Activated CD8-positive, alpha-beta memory T cell treated with anti-CD3 and anti-CD28 coated beads for 24 hours (primary cell): ENCODE data around the gene CBARP.

Experiments
- DNase-seq: peaks from one replicate; pipeline ENCODE4 v3.0.0-alpha.2; 2020

Gene CBARP

DNA sequence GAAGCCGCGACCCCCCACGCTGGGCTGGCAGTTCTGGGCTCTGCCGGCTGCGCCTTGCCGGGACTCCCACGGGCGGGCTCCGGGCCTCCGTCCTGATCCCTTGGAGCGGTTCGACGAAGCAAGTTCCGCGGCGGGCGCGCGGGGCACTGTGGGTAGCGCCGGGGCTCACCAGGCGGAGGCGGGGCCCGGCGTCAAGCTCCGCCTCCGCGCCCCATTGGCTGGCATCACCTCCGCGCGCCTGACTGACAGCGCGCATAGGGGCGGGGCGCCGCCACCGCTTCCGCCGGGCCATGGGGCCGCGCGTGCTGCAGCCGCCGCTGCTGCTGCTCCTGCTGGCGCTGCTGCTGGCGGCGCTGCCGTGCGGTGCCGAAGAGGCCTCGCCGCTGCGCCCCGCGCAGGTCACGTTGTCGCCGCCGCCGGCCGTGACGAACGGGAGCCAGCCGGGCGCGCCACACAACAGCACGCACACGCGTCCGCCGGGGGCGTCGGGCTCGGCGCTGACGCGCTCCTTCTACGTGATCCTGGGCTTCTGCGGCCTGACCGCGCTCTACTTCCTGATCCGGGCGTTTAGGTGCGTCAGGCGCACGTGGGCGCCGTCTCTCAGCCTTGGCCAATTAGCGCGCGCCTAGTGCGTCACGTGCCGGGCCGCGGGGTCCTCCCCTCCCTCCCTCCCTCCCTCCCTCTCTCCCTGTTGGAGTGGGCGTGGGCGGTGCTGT is 37.6 kb upstream of the CBARP start, which contains the start of gene FAM174C:
Gene FAM174C (plus strand): TSS at position 271 of the 716 bp plus-strand sequence. CDS start 20 bp downstream, at position 291.
- peak; percentile 96 for DNase-seq

DNA sequence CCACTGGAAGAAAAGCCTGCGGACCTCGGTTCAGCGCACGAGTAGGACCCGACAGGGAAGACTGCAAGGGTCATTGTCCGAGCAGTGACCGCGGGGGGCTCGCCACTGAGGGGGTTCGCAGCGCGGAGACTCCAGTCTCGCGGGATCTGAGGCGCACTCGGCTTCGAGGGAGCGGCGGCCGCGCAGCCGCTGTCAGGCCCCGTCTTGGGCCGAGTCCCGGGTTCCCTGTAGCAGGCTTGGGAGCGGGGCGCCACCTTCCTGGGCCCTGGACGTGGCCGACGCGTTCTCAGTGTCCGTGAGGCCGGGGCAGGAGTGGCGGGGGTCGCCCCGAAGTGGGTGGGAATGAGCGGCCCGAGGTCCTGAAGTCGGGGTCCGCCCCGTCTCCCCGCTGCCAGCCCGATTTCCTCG is 37.1 kb upstream of the CBARP start:
- DNase-seq, result peak; percentile 72

GRCh38 chr19:1274081-1274851 is 36.5 kb upstream of the CBARP start:
- peak; percentile 70 for DNase-seq

DNA sequence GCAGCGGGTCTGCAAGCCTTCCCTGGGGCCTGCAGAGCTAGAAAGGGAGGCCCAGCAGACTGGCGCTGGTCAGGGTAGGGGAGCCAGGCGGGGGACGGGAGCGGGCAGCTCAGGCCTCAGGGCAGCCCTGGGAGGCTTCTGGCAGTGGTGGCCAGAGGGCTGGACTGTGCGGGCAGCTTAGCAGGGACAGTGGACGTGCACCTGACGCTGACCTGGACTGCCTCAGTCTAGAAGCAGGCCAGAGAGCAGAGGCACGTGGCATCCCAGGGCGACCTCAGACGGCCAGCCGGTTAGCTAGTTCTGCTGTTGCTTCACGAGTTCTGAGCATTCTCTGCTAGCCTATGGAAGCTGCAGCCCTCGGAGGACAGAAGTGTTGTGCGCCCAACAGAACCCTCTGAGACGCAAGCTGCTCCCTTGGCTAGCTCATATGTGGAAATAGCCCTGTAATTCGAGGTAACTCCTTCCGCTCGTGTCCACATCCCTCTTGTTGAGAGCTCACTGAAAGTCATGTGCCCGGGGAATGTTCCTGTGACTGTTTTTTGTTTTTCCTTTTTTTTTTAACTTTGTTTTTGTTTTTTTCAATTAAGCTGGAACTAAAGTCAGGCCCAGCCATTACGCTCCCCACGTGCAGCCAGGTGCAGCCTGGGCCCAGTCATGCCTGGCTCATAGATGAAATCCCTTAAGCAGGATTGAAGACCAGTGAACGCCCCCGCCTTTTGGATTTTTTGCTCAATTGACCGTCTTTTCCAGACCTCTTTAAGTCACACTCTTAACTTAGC is 35.6 kb upstream of the CBARP start:
- DNase-seq, result no peak

- DNase-seq, result no peak
These were observed 34.8 kb upstream of the CBARP start for GRCh38 chr19:1272423-1273262.

DNA sequence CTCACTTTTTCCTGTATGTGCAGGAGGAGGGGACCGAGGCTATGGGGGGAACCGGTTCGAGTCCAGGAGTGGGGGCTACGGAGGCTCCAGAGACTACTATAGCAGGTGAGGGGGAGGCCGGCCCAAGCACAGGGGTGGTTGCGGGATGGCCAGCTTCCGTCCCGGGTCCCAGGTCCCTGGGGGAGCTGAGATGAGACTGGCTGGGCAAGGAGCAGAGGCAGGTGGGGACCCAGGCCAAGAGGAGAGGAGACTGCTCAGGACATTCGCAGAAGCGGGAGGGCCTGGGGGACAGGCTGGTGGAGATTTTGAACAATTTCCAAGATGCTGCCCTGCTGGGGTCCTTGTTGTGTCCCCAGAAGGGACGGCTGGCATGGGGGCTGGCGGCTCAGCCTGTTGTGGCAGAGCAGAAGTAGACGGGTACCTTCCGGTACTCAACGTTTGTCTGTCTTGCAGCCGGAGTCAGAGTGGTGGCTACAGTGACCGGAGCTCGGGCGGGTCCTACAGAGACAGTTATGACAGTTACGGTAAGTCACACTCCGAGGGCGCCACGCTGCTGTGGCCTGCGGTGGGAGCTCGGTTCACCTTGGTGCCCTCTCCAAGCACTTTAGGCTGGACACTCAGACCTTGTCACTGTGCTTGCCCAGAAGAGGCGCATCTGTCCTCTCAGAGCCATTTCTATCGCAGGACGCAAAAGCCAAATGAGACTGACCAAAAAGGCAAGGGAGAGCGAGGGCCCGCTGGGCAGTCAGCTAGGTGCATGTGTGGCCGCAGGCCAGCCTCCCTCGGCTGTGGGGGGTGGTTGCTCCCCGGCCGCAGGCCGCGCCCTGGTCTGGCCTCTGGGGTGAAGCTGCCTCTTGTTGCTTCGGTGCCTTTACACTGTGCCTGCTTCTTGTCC is 34.0 kb upstream of the CBARP start:
- DNase-seq, result no peak

DNA sequence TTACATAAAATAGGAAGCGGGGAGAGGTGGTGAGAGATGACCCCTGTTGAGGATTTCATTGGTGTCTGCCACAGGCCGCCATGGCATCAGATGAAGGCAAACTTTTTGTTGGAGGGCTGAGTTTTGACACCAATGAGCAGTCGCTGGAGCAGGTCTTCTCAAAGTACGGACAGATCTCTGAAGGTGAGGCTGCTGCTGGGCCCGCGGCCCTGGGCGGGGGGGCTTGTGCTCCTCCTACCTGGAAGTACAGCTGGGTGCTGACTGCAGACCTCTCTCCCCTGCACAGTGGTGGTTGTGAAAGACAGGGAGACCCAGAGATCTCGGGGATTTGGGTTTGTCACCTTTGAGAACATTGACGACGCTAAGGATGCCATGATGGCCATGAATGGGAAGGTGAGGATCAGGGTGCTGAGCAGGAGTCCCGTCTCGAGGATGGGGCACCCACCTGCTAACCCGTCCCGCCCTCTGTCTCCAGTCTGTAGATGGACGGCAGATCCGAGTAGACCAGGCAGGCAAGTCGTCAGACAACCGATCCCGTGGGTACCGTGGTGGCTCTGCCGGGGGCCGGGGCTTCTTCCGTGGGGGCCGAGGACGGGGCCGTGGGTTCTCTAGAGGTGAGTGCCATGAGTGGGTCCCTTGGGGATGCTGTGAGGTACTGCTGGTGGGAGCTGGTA is 33.2 kb upstream of the CBARP start:
- no peak for DNase-seq

- no peak for DNase-seq
These were observed 32.5 kb upstream of the CBARP start for GRCh38 chr19:1270213-1270853.

DNA sequence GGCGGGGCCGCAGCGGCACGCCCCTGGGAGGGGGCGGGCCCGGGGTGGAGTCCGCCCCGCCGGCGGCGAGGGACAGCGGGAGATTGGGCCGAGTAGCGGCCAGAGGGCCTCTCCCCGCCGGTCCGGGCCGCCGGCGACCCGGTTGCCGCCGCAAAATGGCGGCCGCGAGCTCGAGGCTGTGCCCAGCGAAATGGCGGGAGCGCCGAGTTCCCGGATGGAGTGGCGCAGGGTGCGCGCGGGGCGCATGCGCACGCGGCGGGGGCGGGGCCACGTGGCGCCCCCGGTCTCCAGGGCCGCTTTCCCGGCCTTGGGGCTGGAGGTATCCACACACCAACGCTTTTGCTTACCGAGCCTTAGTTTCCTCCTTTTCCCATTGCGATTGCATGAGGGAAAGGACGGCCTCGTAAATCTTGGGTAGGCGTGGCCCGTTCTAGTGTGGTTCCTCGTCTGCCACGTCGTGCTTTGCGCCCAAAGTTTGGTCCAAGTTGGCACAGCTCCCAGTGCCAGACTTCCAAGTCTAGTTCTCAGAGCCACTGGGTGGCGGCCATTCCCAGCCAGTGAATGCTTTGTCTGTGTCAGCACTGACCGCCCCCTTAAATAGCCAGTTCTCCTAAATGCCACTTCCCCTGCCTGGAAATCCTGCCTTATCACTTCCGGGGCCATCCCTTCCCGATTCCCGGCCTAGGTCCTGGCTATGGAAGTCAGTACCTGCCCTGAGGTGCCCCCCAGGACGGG is 31.8 kb upstream of the CBARP start:
- DNase-seq, result peak; percentile 95

DNA sequence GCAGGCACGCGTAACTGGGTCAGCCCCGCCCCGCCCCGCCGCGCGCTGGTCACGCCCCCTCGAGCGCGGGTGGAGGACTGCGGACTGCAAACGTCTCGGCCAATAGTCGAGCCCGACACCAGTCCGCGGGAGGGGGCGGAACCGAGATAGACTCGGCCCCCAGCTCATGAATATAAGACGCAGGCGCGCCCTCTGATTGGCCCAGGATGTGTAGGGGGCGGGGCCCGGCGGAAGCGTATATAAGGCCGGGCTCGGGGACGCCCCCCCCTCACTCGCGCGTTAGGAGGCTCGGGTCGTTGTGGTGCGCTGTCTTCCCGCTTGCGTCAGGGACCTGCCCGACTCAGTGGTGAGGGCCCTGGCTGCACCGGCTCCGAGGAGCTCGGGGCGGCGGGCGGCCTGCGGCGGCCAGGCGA is 31.3 kb upstream of the CBARP start, which contains the start of gene CIRBP:
Gene CIRBP (plus strand): TSS at position 268 of the 413 bp plus-strand sequence. CDS start 1,602 bp downstream, outside the sequence.
- peak; percentile 99 for DNase-seq

DNA sequence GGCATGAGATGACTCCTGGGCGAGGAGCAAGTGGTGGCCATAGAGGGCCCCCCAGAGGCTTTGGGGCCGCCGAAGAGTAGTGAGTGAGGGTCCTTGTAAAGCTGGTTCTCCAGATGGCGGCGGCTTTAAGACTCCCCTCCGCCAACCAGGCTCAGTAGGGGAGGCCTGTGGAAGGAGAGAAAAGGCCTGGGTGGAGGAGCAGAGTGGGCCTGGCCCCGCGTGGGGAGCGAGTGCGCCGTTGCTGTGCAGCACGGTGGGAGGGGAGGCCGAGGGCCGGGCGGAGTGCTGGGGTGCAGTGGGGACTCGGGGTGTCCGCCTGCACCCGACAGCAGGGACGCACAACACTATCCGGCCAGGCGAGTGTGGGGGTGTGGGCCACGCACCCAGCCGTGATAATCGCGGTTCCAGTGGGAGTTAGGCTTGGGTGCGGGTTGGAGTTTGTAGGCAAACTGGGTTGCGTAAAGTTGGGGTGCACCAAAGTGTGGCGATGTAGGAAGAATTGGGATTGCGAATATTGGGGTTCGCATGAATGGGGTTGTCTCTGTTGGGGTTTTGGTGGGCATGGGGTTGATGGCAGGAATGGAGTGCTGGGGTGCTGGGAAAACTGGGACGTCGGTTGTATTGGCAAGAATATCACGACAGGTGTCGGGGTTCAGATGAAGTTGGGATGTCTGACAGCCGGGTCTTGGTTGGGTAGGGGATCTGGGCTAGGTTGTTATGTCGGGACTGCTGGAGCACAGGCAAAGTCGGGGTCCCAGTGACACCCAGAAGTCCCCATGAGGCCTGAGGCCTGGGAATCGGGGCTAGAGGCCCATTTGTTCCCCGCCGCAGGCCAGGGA is 30.6 kb upstream of the CBARP start:
- DNase-seq, result no peak

DNA sequence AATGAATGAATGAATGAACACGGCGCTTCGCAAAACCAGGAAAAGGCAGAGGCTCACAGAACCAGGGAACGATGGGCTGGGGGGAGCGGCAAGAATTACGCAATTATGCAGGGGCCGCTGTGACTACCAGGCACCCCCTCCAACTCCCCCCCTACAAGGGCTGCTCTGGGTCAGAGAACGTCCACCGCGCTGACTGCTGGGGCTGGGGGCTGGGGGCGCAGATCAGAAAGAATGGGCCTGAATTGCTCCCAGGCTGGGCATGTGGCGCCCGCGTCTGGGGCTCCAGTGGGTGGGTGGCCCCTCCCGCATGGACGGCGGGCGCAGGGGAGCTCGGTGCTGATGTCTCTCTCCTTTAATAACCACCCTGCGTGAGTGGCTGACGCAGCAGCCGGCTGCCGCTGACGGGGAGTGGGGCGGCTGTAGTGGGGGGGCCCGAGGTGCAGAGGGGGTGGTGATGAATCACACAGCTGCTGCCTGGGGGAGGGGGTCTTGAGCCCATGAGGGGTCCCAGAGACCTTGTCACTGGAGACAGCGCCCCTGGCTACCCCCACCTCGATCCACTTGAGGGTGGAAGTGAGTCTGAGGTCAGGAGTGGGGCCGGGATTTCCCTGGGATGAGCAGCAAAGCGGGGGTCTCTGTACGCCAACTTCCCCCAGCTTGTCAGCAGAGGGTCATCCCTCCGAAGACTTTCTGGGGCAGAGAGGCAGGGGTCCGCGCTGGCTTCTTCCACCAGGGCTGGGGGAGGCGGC is 29.8 kb upstream of the CBARP start:
- no peak for DNase-seq

DNA sequence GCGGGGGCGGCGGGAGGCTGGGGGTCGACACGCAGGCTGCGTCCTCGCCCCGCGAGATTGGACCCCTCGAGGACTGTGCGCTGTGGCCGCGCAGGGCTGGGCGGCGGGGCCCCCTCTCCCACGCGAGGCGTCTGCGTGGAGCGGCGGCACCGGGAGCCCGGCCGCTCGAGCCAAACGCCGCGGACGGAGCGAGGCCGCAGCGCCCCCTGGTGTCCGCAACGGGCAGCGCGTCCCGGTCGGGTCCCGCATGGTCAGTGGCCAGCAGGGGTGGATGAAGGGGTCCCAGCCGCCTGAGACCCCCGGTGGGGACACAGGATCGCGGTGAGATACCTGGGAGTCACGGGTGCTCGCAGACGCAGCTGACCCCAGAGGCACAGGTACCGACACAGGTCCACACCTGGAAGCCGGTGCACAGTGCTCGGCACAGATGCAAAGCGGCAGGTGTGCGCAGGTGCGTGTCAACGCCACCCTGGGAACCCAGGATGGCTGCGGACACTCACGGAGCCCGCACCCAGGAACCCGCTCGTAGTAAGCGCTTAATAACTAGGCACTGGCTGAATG is 29.2 kb upstream of the CBARP start:
- DNase-seq, result peak; percentile 91

DNA sequence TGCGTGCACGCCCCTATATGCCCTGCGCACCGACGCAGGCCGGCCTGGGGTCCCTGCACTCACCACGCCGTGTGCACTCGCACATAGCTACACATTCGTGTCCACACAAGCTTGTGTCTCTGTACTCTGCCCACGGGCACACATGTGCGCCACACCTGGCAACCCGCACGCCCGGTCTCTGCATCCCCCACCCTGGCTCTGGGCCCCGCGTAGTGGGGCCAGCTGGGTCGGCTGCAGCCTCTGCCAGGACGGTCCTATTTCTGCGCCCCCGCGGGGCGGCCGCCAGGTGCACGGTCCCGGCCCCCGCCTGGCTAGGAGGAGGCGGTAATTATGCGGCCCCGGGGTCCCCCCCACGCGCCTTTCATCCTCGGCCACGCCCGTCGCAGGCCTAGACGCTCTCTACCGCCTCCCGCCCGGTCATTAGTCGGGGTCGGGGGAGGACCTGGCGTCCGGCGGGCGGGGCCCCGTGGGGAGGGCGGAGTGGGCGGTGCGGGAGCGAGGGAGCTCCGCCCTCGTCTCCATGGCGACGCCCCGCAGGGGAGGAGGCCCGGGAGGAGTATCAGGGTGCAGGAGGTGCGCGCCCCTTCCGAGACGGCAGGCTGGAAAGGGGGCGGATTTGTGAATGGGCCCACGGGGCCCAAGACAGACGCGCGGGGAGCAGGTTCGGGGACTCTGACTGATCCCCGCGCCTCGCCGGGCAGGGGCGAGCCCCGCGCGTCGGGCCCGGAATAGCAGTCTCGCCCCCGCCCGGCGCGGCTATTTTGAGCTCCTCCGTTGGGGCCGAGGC is 28.5 kb upstream of the CBARP start:
- peak; percentile 94 for DNase-seq

- peak; percentile 80 for DNase-seq
These were observed 27.9 kb upstream of the CBARP start for GRCh38 chr19:1265615-1266128.
